OCI-LY7 (cell line): Measurements from ENCODE around the gene CDC42. TPM values are rescaled to one million over a fixed set of nuclear protein-coding genes. Genes with fewer than 3 reads are reported as not detected.

Source experiments
- BruUV-seq: library from RNA; stranded (reverse); fragments of 400-500 nt; replicated peaks from 2 replicates; lab custom pipeline; 2021; lab: Mats Ljungman, UMichigan
- CTCF ChIA-PET: fragments of 300-600 bp; sonication (Branson Sonifier 250); formaldehyde crosslinking; loops from one replicate; lab custom pipeline; 2022; ENCODE audit warnings: antibody characterized with exemption; ENCODE audit not compliant: unreplicated experiment; lab: Charles Lee
- POLR2A ChIA-PET: fragments of 300-600 bp; sonication (Branson Sonifier 250); formaldehyde crosslinking; loops from one replicate; lab custom pipeline; 2022; ENCODE audit warnings: antibody characterized with exemption; lab: Charles Lee
- DNase-seq: peaks from one replicate; pipeline ENCODE4 v3.0.0-alpha.2; 2015; ENCODE audit warnings: low spot score
- H2AFZ ChIP-seq: fragments of 200-600 bp; sonication (generic), shearing (Covaris generic); 2 replicates; pipeline ENCODE4 v1.6.1; 2014; ENCODE audit warnings: mild to moderate bottlenecking, antibody characterized with exemption, low read length, moderate library complexity
- H3K27ac ChIP-seq: fragments of 200-600 bp; sonication (generic); 2 replicates; pipeline ENCODE4 v1.5.1; 2014; ENCODE audit warnings: mixed run types, low read depth, mild to moderate bottlenecking, moderate library complexity, low read length, inconsistent platforms; ENCODE audit not compliant: poor library complexity, severe bottlenecking
- H3K36me3 ChIP-seq: fragments of 200-600 bp; sonication (generic); 2 replicates; pipeline ENCODE4 v1.6.1; 2014; ENCODE audit warnings: mild to moderate bottlenecking, antibody characterized with exemption, low read length, moderate library complexity, mixed read lengths; ENCODE audit not compliant: insufficient read depth
- H3K4me1 ChIP-seq: fragments of 200-600 bp; sonication (generic); 2 replicates; pipeline ENCODE4 v1.5.1; 2014; ENCODE audit warnings: mild to moderate bottlenecking, low read length; ENCODE audit not compliant: insufficient read depth, poor library complexity, severe bottlenecking
- H3K4me2 ChIP-seq: fragments of 200-600 bp; sonication (generic); 2 replicates; pipeline ENCODE4 v1.6.1; 2014; ENCODE audit warnings: mild to moderate bottlenecking, low read length
- H3K4me3 ChIP-seq: fragments of 200-600 bp; sonication (generic); 2 replicates; pipeline ENCODE4 v1.5.1; 2014; ENCODE audit warnings: mild to moderate bottlenecking, low read depth, low read length; ENCODE audit not compliant: poor library complexity, severe bottlenecking
- H3K79me2 ChIP-seq: fragments of 200-600 bp; sonication (generic); 2 replicates; pipeline ENCODE4 v1.6.1; 2016; ENCODE audit warnings: low read depth, mild to moderate bottlenecking, low read length, moderate library complexity, mixed read lengths; ENCODE audit not compliant: insufficient read depth
- H3K9me2 ChIP-seq: fragments of 200-600 bp; sonication (generic); 2 replicates; pipeline ENCODE4 v1.6.1; 2016; ENCODE audit warnings: mild to moderate bottlenecking, low read length, mixed read lengths; ENCODE audit not compliant: insufficient read depth
- H3K9me3 ChIP-seq: fragments of 200-600 bp; sonication (generic); 2 replicates; pipeline ENCODE4 v1.6.1; 2014; ENCODE audit warnings: mild to moderate bottlenecking, mixed run types, low read length, mixed read lengths
- H4K20me1 ChIP-seq: fragments of 200-600 bp; sonication (generic); 2 replicates; pipeline ENCODE4 v1.6.1; 2014; ENCODE audit warnings: mild to moderate bottlenecking, antibody characterized with exemption, low read length, moderate library complexity, mixed read lengths; ENCODE audit not compliant: insufficient read depth
- CTCF ChIP-seq: fragments of 200-600 bp; sonication (generic); conservative IDR thresholded peaks from 2 replicates; pipeline ENCODE4 v1.5.1; 2014; ENCODE audit warnings: mild to moderate bottlenecking, antibody characterized with exemption, low read length, moderate library complexity, mixed read lengths
- EZH2phosphoT487 ChIP-seq: fragments of 200-600 bp; sonication (generic); IDR thresholded peaks from 2 replicates; pipeline ENCODE4 v1.6.1; 2018; ENCODE audit warnings: low read depth, borderline replicate concordance, mild to moderate bottlenecking, mixed run types, antibody characterized with exemption, low read length, moderate library complexity, mixed read lengths
- intact Hi-C: fragments of 100-400 bp; cut with micrococcal nuclease; formaldehyde crosslinking; loops from one replicate; pipeline ENCODE4 v1.10.0; 2022; ENCODE audit not compliant: unreplicated experiment
- total RNA-seq, 2 experiments: library from RNA; depleted of rRNA in 1 of 2; stranded (reverse); fragments of >200 nt in 1 of 2; shearing (Covaris generic) in 1 of 2; gene quantifications; 2 replicates each; pipeline ENCODE4 v1.2.3, GENCODE V29; 2014 to 2022

Gene CDC42
- total RNA-seq, 2 experiments from 2014 or later, result 109 to 157 TPM

- no peaks in the 10 kb centered on the region for H3K36me3 ChIP-seq
- no peak overlapping the region for H3K4me3 ChIP-seq
- H2AFZ ChIP-seq, result no peak overlapping the region
- H3K79me2 ChIP-seq, result no peaks in the 10 kb centered on the region
- H3K4me1 ChIP-seq, result no peaks in the 10 kb centered on the region
- CTCF ChIA-PET, result no interaction called here
- POLR2A ChIA-PET, result no interaction called here
- no peaks in the 10 kb centered on the region for H3K9me3 ChIP-seq
- H4K20me1 ChIP-seq, result no peaks in the 10 kb centered on the region
- no peaks in the 10 kb centered on the region for H3K9me2 ChIP-seq
- intact Hi-C loops, result no loop called here
- DNase-seq, result no peak
- no TSS peak for BruUV-seq
- no peak overlapping the region for H3K4me2 ChIP-seq
- no peak for TF ChIP-seq EZH2phosphoT487
- no peak for TF ChIP-seq CTCF
- no peak overlapping the region for H3K27ac ChIP-seq
These were observed 72.2 kb downstream of the CDC42 start for GRCh38 chr1:22124592-22125229.

- CTCF ChIA-PET, result no interaction called here
- no peak for TF ChIP-seq CTCF
- TF ChIP-seq EZH2phosphoT487, result no peak
- intact Hi-C loops, result no loop called here
These were observed 74.0 kb downstream of the CDC42 start for GRCh38 chr1:22126531-22126930.

GRCh38 chr1:22127248-22127647, 74.7 kb downstream of the CDC42 start:
- Histone ChIP-seq H3K9me3 (no peaks in the 10 kb centered on the region), H3K79me2 (no peaks in the 10 kb centered on the region), H3K4me1 (no peaks in the 10 kb centered on the region), H4K20me1 (no peaks in the 10 kb centered on the region), H3K9me2 (no peaks in the 10 kb centered on the region), H3K4me3 (no peak overlapping the region), H2AFZ (no peak overlapping the region), H3K27ac (no peak overlapping the region), H3K4me2 (no peak overlapping the region), H3K36me3 (no peaks in the 10 kb centered on the region)
- DNase-seq, result no peak
- BruUV-seq, result no TSS peak
- ChIA-PET CTCF (no interaction called here), POLR2A (no interaction called here)
- no peak for TF ChIP-seq CTCF
- TF ChIP-seq EZH2phosphoT487, result no peak
- intact Hi-C loops, result no loop called here

More at GRCh38 chr1:22126531-22126930, 74.0 kb downstream of the CDC42 start:
- H3K9me3 ChIP-seq, result no peaks in the 10 kb centered on the region
- no peak overlapping the region for H3K4me2 ChIP-seq
- no peaks in the 10 kb centered on the region for H3K36me3 ChIP-seq
- POLR2A ChIA-PET, result no interaction called here
- no peaks in the 10 kb centered on the region for H3K9me2 ChIP-seq
- no peak overlapping the region for H3K4me3 ChIP-seq
- H3K27ac ChIP-seq, result no peak overlapping the region
- no peaks in the 10 kb centered on the region for H4K20me1 ChIP-seq
- BruUV-seq, result no TSS peak
- H3K79me2 ChIP-seq, result no peaks in the 10 kb centered on the region
- no peak overlapping the region for H2AFZ ChIP-seq
- H3K4me1 ChIP-seq, result no peaks in the 10 kb centered on the region
- DNase-seq, result no peak
